Right lung (tissue), 10 donors: ENCODE results near the gene ACTN4. TPM values are rescaled to one million over a fixed set of nuclear protein-coding genes. Genes with fewer than 3 reads are reported as not detected.
"Not testable (repeated sequence)": the region's sequence is repeated elsewhere in the genome, so short reads cannot be mapped to it uniquely, and the experiment has no call there.

Experiments
- DNase-seq, 2 donors: peaks; one replicate each; pipeline ENCODE4 v3.0.0-alpha.2; 2013
- long read RNA-seq, 8 donors: transcript quantifications; one replicate each; lab custom pipeline, GENCODE V29; 2026
- polyA plus RNA-seq, 5 donors: library from polyadenylated mRNA; unstranded; fragments of 120-200 nt; gene quantifications; one replicate each; pipeline versions ENCODE4 v1.2.1 to v1.2.3, GENCODE V29; 2013; ENCODE audit warnings: inconsistent platforms in 1 of 5, low replicate concordance in 1 of 5; ENCODE audit not compliant: insufficient read length in 5 of 5, insufficient read depth in 1 of 5

Gene ACTN4
- polyA plus RNA-seq = 100 to 1,000 TPM; 331 to 403 (median 384) TPM
- long read RNA-seq, donor 1, full-length matches to known transcripts = 41 of 99 reads
- long read RNA-seq, donor 1, partial matches to known transcripts = 58 of 99 reads
- long read RNA-seq, donor 1, other reads (novel, unspliced or antisense) = 0 of 99 reads
- long read RNA-seq, donor 2, full-length matches to known transcripts = 24 of 36 reads
- long read RNA-seq, donor 2, partial matches to known transcripts = 12 of 36 reads
- long read RNA-seq, donor 2, other reads (novel, unspliced or antisense) = 0 of 36 reads
- long read RNA-seq, donor 3, full-length matches to known transcripts = 13 of 99 reads
- long read RNA-seq, donor 3, partial matches to known transcripts = 86 of 99 reads
- long read RNA-seq, donor 3, other reads (novel, unspliced or antisense) = 0 of 99 reads
- long read RNA-seq, donor 4, full-length matches to known transcripts = 8 of 48 reads
- long read RNA-seq, donor 4, partial matches to known transcripts = 40 of 48 reads
- long read RNA-seq, donor 4, other reads (novel, unspliced or antisense) = 0 of 48 reads
- long read RNA-seq, donor 5, full-length matches to known transcripts = 24 of 90 reads
- long read RNA-seq, donor 5, partial matches to known transcripts = 66 of 90 reads
- long read RNA-seq, donor 5, other reads (novel, unspliced or antisense) = 0 of 90 reads
- long read RNA-seq, donor 6, full-length matches to known transcripts = 35 of 69 reads
- long read RNA-seq, donor 6, partial matches to known transcripts = 34 of 69 reads
- long read RNA-seq, donor 6, other reads (novel, unspliced or antisense) = 0 of 69 reads
- long read RNA-seq, donor 7, full-length matches to known transcripts = 39 of 275 reads
- long read RNA-seq, donor 7, partial matches to known transcripts = 236 of 275 reads
- long read RNA-seq, donor 7, other reads (novel, unspliced or antisense) = 0 of 275 reads
- long read RNA-seq, donor 8, full-length matches to known transcripts = 12 of 17 reads
- long read RNA-seq, donor 8, partial matches to known transcripts = 5 of 17 reads
- long read RNA-seq, donor 8, other reads (novel, unspliced or antisense) = 0 of 17 reads

GRCh38 chr19:38647368-38647965 is at the start of gene ACTN4:
Gene ACTN4 (plus strand): TSS chr19:38647649. CDS start chr19:38647746, 97 bp downstream.
- peak; percentile 98 for DNase-seq

- DNase-seq = no peak
These were observed 47.7 kb upstream of the ACTN4 start for GRCh38 chr19:38599722-38600121.

- DNase-seq = not testable (repeated sequence)
These were observed 44.6 kb upstream of the ACTN4 start for GRCh38 chr19:38602856-38603255.

GRCh38 chr19:38606131-38606530 is 41.3 kb upstream of the ACTN4 start:
- DNase-seq = no peak

- DNase-seq = no peak
These were observed 33.2 kb upstream of the ACTN4 start for GRCh38 chr19:38614289-38614688.

- no peak for DNase-seq
These were observed 32.4 kb upstream of the ACTN4 start for GRCh38 chr19:38615007-38615581.

- no peak for DNase-seq
These were observed 31.2 kb upstream of the ACTN4 start for GRCh38 chr19:38616265-38616664.

GRCh38 chr19:38617283-38617763 is 30.1 kb upstream of the ACTN4 start:
- no peak for DNase-seq

- no peak for DNase-seq
These were observed 29.5 kb upstream of the ACTN4 start, which contains the start of gene MAP4K1 for GRCh38 chr19:38617764-38618589. Gene MAP4K1 (minus strand): TSS chr19:38617953. CDS start chr19:38617895, 58 bp downstream.

- DNase-seq = peak; percentile 99 to 100
These were observed 28.7 kb upstream of the ACTN4 start, which contains the start of gene EIF3K for GRCh38 chr19:38618590-38619360. Gene EIF3K (plus strand): TSS chr19:38619188. CDS start chr19:38619269, 81 bp downstream.

GRCh38 chr19:38619361-38620174 is 27.9 kb upstream of the ACTN4 start:
- DNase-seq = no peak

- no peak for DNase-seq
These were observed 22.6 kb upstream of the ACTN4 start for GRCh38 chr19:38624822-38625221.

GRCh38 chr19:38626401-38626800 is 21.0 kb upstream of the ACTN4 start:
- no peak for DNase-seq

- DNase-seq = no peak
These were observed 17.9 kb upstream of the ACTN4 start for GRCh38 chr19:38629568-38629967.

- not testable (repeated sequence) for DNase-seq
These were observed 16.1 kb upstream of the ACTN4 start for GRCh38 chr19:38631301-38631700.

GRCh38 chr19:38631811-38632475 is 15.5 kb upstream of the ACTN4 start:
- DNase-seq = not testable (repeated sequence)

- no peak for DNase-seq
These were observed 14.8 kb upstream of the ACTN4 start for GRCh38 chr19:38632476-38633213.
